NCI-H2171 treated with DMSO at 0.1 percent for 48 hours (cell line): Measurements from ENCODE around the gene PHLPP1.
A peak's percentile ranks its signal among the peaks of the same experiment; 100 is the strongest.
"Not testable (repeated sequence)": the region's sequence is repeated elsewhere in the genome, so short reads cannot be mapped to it uniquely, and the experiment has no call there.

Experiments
- DNase-seq: peaks from one replicate; lab custom pipeline; 2025; lab: John Stamatoyannopoulos, UW

PHLPP1 gene

GRCh38 chr18:62809445-62809844, 94.1 kb downstream of the PHLPP1 start:
- not testable (repeated sequence) for DNase-seq

- no peak for DNase-seq
Measured at GRCh38 chr18:62809900-62810299, 94.6 kb downstream of the PHLPP1 start.

- no peak for DNase-seq
Measured at GRCh38 chr18:62810682-62811081, 95.3 kb downstream of the PHLPP1 start.

GRCh38 chr18:62811674-62812073, 96.3 kb downstream of the PHLPP1 start:
- no peak for DNase-seq

GRCh38 chr18:62812242-62812641, 96.9 kb downstream of the PHLPP1 start:
- DNase-seq: no peak

GRCh38 chr18:62812876-62813275, 97.5 kb downstream of the PHLPP1 start:
- DNase-seq: no peak

- DNase-seq: no peak
Measured at GRCh38 chr18:62814132-62814759, 98.9 kb downstream of the PHLPP1 start.

- no peak for DNase-seq
Measured at GRCh38 chr18:62825382-62825781, 110.0 kb downstream of the PHLPP1 start.

- DNase-seq: peak; percentile 14
Measured at GRCh38 chr18:62827397-62827796, 112.1 kb downstream of the PHLPP1 start.

GRCh38 chr18:62828091-62828640, 112.8 kb downstream of the PHLPP1 start:
- DNase-seq: no peak

GRCh38 chr18:62828852-62829251, 113.5 kb downstream of the PHLPP1 start:
- no peak for DNase-seq

- no peak for DNase-seq
Measured at GRCh38 chr18:62829936-62830335, 114.6 kb downstream of the PHLPP1 start.

GRCh38 chr18:62832282-62832681, 116.9 kb downstream of the PHLPP1 start:
- DNase-seq: no peak

- no peak for DNase-seq
Measured at GRCh38 chr18:62833494-62833893, 118.2 kb downstream of the PHLPP1 start.

GRCh38 chr18:62834715-62835114, 119.4 kb downstream of the PHLPP1 start:
- no peak for DNase-seq

- DNase-seq: no peak
Measured at GRCh38 chr18:62837011-62837410, 121.7 kb downstream of the PHLPP1 start.

- DNase-seq: no peak
Measured at GRCh38 chr18:62838475-62839098, 123.2 kb downstream of the PHLPP1 start.

- no peak for DNase-seq
Measured at GRCh38 chr18:62839874-62840713, 124.8 kb downstream of the PHLPP1 start.

- no peak for DNase-seq
Measured at GRCh38 chr18:62841405-62841804, 126.1 kb downstream of the PHLPP1 start.

GRCh38 chr18:62842898-62843297, 127.6 kb downstream of the PHLPP1 start:
- no peak for DNase-seq

GRCh38 chr18:62844850-62845643, 129.7 kb downstream of the PHLPP1 start:
- DNase-seq: no peak

- DNase-seq: no peak
Measured at GRCh38 chr18:62846313-62846712, 131.0 kb downstream of the PHLPP1 start.
